ENCODE data around the gene NFKBIA. TPM values are rescaled to one million over a fixed set of nuclear protein-coding genes. Genes with fewer than 3 reads are reported as not detected.

Gene NFKBIA
- total RNA-seq, 1 experiment from 2014 or later = 29.3 TPM

DNA sequence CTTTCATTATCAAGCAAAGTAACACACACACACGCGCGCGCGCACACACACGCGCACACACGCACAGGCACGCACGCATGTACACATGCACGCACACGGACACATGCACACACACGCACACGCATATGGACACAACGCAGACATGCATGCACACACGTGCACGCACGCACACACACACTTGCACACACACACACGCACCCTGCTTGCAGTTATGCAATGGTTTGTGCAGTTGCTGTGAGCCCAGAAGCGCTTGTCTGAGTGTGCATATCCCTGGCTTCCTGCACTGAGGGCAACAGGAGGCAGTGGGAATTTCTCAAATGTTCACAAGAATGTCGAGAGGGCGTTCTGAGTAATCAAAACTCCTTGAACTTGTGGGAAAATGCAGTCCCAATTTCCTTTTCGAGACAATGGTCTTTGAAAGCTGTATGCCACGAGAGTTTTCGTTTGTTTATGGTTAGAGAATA is 41.6 kb downstream of the NFKBIA start (continued):
- TF ChIP-seq KAT7 (CRISPR knock-in tag; IDR thresholded peaks at IDR 0.05; ENCODE audit: borderline replicate concordance) = no peak
- no peak for TF ChIP-seq SP1 (CRISPR knock-in tag; conservative IDR thresholded peaks at IDR 0.05)
- TF ChIP-seq, protein P1, sequence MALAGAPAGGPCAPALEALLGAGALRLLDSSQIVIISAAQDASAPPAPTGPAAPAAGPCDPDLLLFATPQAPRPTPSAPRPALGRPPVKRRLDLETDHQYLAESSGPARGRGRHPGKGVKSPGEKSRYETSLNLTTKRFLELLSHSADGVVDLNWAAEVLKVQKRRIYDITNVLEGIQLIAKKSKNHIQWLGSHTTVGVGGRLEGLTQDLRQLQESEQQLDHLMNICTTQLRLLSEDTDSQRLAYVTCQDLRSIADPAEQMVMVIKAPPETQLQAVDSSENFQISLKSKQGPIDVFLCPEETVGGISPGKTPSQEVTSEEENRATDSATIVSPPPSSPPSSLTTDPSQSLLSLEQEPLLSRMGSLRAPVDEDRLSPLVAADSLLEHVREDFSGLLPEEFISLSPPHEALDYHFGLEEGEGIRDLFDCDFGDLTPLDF (CRISPR knock-in tag; IDR thresholded peaks at IDR 0.05) = no peak
- TF ChIP-seq, protein P2, sequence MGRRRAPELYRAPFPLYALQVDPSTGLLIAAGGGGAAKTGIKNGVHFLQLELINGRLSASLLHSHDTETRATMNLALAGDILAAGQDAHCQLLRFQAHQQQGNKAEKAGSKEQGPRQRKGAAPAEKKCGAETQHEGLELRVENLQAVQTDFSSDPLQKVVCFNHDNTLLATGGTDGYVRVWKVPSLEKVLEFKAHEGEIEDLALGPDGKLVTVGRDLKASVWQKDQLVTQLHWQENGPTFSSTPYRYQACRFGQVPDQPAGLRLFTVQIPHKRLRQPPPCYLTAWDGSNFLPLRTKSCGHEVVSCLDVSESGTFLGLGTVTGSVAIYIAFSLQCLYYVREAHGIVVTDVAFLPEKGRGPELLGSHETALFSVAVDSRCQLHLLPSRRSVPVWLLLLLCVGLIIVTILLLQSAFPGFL (CRISPR knock-in tag; IDR thresholded peaks at IDR 0.05; ENCODE audit: borderline replicate concordance) = no peak
- TF ChIP-seq ZBTB21 (CRISPR knock-in tag; IDR thresholded peaks at IDR 0.05; ENCODE audit: borderline replicate concordance) = no peak
- TF ChIP-seq ZNF219 (CRISPR knock-in tag; IDR thresholded peaks at IDR 0.05; ENCODE audit: borderline replicate concordance) = no peak
- no peak for TF ChIP-seq SMAD3 (CRISPR knock-in tag; IDR thresholded peaks at IDR 0.05; ENCODE audit: borderline replicate concordance)
- TF ChIP-seq CREB1 (CRISPR knock-in tag; IDR thresholded peaks at IDR 0.05) = no peak

DNA sequence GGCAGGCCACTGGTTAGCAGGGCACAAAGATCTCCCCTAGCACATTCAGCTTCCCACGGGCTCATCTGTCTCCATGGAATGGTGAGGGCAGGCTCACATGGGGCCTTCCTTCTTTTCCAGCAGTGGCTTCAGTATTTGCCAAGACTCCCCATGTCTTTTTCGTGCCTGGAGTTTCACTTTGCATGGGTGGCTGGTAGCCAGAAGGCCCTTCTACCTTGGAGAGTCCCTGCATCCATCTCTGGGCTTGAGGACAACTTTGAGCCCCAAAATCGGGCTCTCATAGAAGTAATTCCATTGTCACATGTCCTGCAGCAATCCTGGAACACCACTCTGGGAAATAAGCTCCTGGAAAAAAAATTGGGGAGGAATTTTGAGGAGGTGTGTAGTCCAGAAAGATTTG is 42.1 kb downstream of the NFKBIA start:
- Mint-ChIP-seq H3K4me3 (no peak overlapping the region), H3K27ac (no peak overlapping the region), H3K27me3 (ENCODE audit: low read depth) (no peaks in the 10 kb centered on the region), H3K36me3 (no peaks in the 10 kb centered on the region), H3K9me3 (no peaks in the 10 kb centered on the region), H3K4me1 (peaks cover 5% of the 10 kb centered on the region)
- ChIA-PET CTCF (no interaction called here), POLR2A (no interaction called here)
- no peak for TF ChIP-seq NR3C1 (CRISPR knock-in tag; conservative IDR thresholded peaks at IDR 0.05; ENCODE audit: low read depth)
- TF ChIP-seq, protein P3, sequence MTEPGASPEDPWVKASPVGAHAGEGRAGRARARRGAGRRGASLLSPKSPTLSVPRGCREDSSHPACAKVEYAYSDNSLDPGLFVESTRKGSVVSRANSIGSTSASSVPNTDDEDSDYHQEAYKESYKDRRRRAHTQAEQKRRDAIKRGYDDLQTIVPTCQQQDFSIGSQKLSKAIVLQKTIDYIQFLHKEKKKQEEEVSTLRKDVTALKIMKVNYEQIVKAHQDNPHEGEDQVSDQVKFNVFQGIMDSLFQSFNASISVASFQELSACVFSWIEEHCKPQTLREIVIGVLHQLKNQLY (CRISPR knock-in tag; IDR thresholded peaks at IDR 0.05) = no peak
- TF ChIP-seq CREM (CRISPR knock-in tag; IDR thresholded peaks at IDR 0.05) = no peak
- no peak for TF ChIP-seq NR1H2 (CRISPR knock-in tag; IDR thresholded peaks at IDR 0.05)
- TF ChIP-seq, protein P4, sequence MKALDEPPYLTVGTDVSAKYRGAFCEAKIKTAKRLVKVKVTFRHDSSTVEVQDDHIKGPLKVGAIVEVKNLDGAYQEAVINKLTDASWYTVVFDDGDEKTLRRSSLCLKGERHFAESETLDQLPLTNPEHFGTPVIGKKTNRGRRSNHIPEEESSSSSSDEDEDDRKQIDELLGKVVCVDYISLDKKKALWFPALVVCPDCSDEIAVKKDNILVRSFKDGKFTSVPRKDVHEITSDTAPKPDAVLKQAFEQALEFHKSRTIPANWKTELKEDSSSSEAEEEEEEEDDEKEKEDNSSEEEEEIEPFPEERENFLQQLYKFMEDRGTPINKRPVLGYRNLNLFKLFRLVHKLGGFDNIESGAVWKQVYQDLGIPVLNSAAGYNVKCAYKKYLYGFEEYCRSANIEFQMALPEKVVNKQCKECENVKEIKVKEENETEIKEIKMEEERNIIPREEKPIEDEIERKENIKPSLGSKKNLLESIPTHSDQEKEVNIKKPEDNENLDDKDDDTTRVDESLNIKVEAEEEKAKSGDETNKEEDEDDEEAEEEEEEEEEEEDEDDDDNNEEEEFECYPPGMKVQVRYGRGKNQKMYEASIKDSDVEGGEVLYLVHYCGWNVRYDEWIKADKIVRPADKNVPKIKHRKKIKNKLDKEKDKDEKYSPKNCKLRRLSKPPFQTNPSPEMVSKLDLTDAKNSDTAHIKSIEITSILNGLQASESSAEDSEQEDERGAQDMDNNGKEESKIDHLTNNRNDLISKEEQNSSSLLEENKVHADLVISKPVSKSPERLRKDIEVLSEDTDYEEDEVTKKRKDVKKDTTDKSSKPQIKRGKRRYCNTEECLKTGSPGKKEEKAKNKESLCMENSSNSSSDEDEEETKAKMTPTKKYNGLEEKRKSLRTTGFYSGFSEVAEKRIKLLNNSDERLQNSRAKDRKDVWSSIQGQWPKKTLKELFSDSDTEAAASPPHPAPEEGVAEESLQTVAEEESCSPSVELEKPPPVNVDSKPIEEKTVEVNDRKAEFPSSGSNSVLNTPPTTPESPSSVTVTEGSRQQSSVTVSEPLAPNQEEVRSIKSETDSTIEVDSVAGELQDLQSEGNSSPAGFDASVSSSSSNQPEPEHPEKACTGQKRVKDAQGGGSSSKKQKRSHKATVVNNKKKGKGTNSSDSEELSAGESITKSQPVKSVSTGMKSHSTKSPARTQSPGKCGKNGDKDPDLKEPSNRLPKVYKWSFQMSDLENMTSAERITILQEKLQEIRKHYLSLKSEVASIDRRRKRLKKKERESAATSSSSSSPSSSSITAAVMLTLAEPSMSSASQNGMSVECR (CRISPR knock-in tag; IDR thresholded peaks at IDR 0.05; ENCODE audit: borderline replicate concordance) = no peak
- no peak for TF ChIP-seq NR2C2 (CRISPR knock-in tag; IDR thresholded peaks at IDR 0.05)
- TF ChIP-seq, protein P5, sequence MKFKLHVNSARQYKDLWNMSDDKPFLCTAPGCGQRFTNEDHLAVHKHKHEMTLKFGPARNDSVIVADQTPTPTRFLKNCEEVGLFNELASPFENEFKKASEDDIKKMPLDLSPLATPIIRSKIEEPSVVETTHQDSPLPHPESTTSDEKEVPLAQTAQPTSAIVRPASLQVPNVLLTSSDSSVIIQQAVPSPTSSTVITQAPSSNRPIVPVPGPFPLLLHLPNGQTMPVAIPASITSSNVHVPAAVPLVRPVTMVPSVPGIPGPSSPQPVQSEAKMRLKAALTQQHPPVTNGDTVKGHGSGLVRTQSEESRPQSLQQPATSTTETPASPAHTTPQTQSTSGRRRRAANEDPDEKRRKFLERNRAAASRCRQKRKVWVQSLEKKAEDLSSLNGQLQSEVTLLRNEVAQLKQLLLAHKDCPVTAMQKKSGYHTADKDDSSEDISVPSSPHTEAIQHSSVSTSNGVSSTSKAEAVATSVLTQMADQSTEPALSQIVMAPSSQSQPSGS (CRISPR knock-in tag; IDR thresholded peaks at IDR 0.05; ENCODE audit: borderline replicate concordance, low read depth) = no peak
- no peak for DNase-seq (ENCODE audit: low spot score)
- ATAC-seq = no peak

DNA sequence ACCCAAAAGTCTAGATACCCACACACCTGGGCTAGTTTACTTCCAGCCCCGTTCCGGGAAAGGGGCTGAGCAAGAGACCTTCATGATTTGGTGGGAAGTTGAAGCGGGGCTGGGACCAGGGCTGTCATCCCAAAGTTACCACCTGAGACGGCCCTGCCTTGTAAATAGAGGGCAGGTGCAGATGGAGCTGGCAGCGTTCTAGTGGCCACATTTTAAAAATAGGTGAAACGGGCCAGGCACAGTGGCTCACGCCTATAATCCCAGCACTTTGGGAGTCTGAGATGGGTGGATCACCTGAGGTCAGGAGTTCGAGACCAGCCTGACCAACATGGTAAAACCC is 43.4 kb downstream of the NFKBIA start:
- Mint-ChIP-seq H3K4me1 (no peaks in the 10 kb centered on the region), H3K27me3 (ENCODE audit: low read depth) (no peaks in the 10 kb centered on the region), H3K9me3 (no peaks in the 10 kb centered on the region), H3K4me3 (no peak overlapping the region), H3K27ac (no peak overlapping the region), H3K36me3 (no peaks in the 10 kb centered on the region)
- no peak for ATAC-seq
- CTCF ChIA-PET = interaction anchor here (0.6 kb wide), 1 partner anchor 124 kb away, joined by 4 read pairs; no protein-coding TSS in a partner anchor
- POLR2A ChIA-PET = no interaction called here
- DNase-seq (ENCODE audit: low spot score) = no peak
- no peak for TF ChIP-seq ELF4 (CRISPR knock-in tag; IDR thresholded peaks at IDR 0.05; ENCODE audit: low read depth)
- no peak for TF ChIP-seq TEAD4 (CRISPR knock-in tag; IDR thresholded peaks at IDR 0.05)
- no peak for TF ChIP-seq ZNF423 (CRISPR knock-in tag; IDR thresholded peaks at IDR 0.05)
- no peak for TF ChIP-seq CREB1 (CRISPR knock-in tag; IDR thresholded peaks at IDR 0.05)
- TF ChIP-seq, protein P6, sequence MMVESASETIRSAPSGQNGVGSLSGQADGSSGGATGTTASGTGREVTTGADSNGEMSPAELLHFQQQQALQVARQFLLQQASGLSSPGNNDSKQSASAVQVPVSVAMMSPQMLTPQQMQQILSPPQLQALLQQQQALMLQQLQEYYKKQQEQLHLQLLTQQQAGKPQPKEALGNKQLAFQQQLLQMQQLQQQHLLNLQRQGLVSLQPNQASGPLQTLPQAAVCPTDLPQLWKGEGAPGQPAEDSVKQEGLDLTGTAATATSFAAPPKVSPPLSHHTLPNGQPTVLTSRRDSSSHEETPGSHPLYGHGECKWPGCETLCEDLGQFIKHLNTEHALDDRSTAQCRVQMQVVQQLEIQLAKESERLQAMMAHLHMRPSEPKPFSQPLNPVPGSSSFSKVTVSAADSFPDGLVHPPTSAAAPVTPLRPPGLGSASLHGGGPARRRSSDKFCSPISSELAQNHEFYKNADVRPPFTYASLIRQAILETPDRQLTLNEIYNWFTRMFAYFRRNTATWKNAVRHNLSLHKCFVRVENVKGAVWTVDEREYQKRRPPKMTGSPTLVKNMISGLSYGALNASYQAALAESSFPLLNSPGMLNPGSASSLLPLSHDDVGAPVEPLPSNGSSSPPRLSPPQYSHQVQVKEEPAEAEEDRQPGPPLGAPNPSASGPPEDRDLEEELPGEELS (CRISPR knock-in tag; IDR thresholded peaks at IDR 0.05) = no peak
- no peak for TF ChIP-seq PRRX2 (CRISPR knock-in tag; IDR thresholded peaks at IDR 0.05)
- TF ChIP-seq, protein P7, sequence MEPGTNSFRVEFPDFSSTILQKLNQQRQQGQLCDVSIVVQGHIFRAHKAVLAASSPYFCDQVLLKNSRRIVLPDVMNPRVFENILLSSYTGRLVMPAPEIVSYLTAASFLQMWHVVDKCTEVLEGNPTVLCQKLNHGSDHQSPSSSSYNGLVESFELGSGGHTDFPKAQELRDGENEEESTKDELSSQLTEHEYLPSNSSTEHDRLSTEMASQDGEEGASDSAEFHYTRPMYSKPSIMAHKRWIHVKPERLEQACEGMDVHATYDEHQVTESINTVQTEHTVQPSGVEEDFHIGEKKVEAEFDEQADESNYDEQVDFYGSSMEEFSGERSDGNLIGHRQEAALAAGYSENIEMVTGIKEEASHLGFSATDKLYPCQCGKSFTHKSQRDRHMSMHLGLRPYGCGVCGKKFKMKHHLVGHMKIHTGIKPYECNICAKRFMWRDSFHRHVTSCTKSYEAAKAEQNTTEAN (CRISPR knock-in tag; IDR thresholded peaks at IDR 0.05) = no peak
